Small intestine (tissue), 7 donors: ENCODE data around the gene NUP214. TPM values are rescaled to one million over a fixed set of nuclear protein-coding genes. Genes with fewer than 3 reads are reported as not detected.

Experiments
- DNase-seq, 2 donors: peaks; one replicate each; pipeline versions ENCODE4 v3.0.0 to v3.0.0-alpha.2; 2013
- FAIRE-seq: peaks from 2 replicates; lab custom pipeline; 2012; peaks lifted over from hg19 to GRCh38; lab: Jason Lieb, UNC
- H3K27ac ChIP-seq, 3 donors: one replicate each; pipeline ENCODE4 v1.5.1; 2013; ENCODE audit warnings: low read length in 2 of 3, mild to moderate bottlenecking in 2 of 3, control low read depth in 1 of 3, inconsistent platforms in 1 of 3, low read depth in 1 of 3, moderate library complexity in 1 of 3
- H3K27me3 ChIP-seq, 3 donors: one replicate each; pipeline ENCODE4 v1.6.1; 2013; ENCODE audit warnings: low read length in 3 of 3, inconsistent platforms in 1 of 3; ENCODE audit not compliant: control insufficient read depth in 3 of 3, insufficient read depth in 3 of 3
- H3K36me3 ChIP-seq, 3 donors: one replicate each; pipeline ENCODE4 v1.6.1; 2013; ENCODE audit warnings: low read length in 3 of 3, inconsistent platforms in 1 of 3, low read depth in 1 of 3, mild to moderate bottlenecking in 1 of 3, moderate library complexity in 1 of 3; ENCODE audit not compliant: control insufficient read depth in 3 of 3, insufficient read depth in 2 of 3
- H3K4me1 ChIP-seq, 3 donors: one replicate each; pipeline ENCODE4 v1.6.1; 2013; ENCODE audit warnings: low read length in 2 of 3, inconsistent platforms in 1 of 3, low read depth in 1 of 3, mild to moderate bottlenecking in 1 of 3, moderate library complexity in 1 of 3; ENCODE audit not compliant: control insufficient read depth in 3 of 3, insufficient read depth in 2 of 3
- H3K4me3 ChIP-seq, 3 donors: one replicate each; pipeline ENCODE4 v1.5.1; 2013; ENCODE audit warnings: low read length in 3 of 3, control low read depth in 1 of 3, inconsistent platforms in 1 of 3, low read depth in 1 of 3, mild to moderate bottlenecking in 1 of 3, moderate library complexity in 1 of 3
- H3K9me3 ChIP-seq, 2 donors: one replicate each; pipeline ENCODE4 v1.6.1; 2013; ENCODE audit warnings: low read depth in 1 of 2, low read length in 1 of 2; ENCODE audit not compliant: control insufficient read depth in 2 of 2, insufficient read depth in 1 of 2
- WGBS, 3 donors: extraction: QIAGEN DNeasy Blood & Tissue Kit; methylation state at CpG; one replicate each; pipeline ENCODE4 v1.1.7; 2013; 5-methylcytosine and 5-hydroxymethylcytosine counted together
- polyA plus RNA-seq, 4 donors: library from polyadenylated mRNA; stranded (reverse) in 3 of 4; unstranded in 1 of 4; fragments of 200-250 nt in 3 of 4; fragments of 120-200 nt in 1 of 4; gene quantifications; one replicate each; pipeline versions ENCODE4 v1.2.1 to v1.2.3, GENCODE V29; 2013
- donor health status: healthy with polysubstance abuse.
- donor health status: control.
- donor health status: control.
- donor health status: Bipolar disorder and iron deficiency.
- donor health status: healthy.

Gene NUP214
- polyA plus RNA-seq, 4 donors, result 16.7 to 49.7 (median 37.3) TPM

DNA sequence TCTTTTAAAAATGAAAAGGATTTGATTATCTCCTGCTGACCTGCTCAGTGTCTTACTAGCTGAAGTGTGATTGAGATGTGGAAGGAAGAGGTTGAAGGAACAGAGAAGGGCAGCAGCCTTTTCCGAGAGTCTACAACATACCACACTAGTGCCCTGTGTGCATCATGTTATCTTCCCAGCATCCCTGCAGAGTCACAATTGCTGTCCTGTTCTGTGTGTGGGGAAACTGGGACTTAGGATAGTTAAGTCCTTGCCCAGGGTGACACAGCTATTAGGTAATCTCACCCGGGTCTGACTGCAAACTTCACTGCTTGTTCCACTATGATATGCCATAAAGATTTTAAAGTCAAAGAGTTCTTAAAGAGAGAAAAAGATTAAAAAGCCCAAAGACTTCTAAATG is 95.1 kb downstream of the NUP214 start:
- no peak overlapping the region for H3K4me3 ChIP-seq
- peaks cover 3 to 40% (median 8%) of the 10 kb centered on the region in 3 donors for H3K36me3 ChIP-seq
- FAIRE-seq (no peak), DNase-seq (no peak)
- no peaks in the 10 kb centered on the region for H3K4me1 ChIP-seq
- H3K9me3 ChIP-seq, result no peaks in the 10 kb centered on the region
- no peaks in the 10 kb centered on the region for H3K27me3 ChIP-seq
- WGBS, 3 donors, result 70 to 94% (median 90%) methylated on average over 2 of the region's 2 CpGs
- no peak overlapping the region for H3K27ac ChIP-seq

DNA sequence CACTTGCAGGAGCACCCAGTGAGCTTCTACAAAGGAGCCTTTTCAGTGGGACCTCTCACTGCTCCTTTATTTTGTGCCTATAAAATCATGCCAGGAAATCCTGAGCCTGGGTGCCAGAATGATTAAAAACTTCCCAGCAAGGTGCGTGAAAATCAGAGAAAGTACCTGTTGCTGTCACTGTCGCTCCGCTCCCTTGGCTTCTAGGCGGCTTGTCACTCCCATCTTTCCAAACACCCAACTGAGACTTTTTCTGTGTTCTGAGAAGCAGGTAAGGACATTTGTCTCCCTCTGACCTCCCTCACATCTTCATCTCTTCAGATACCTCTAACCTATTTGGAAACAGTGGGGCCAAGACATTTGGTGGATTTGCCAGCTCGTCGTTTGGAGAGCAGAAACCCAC is 97.1 kb downstream of the NUP214 start:
- FAIRE-seq, result no peak
- peaks cover 0 to 3% (median 0%) of the 10 kb centered on the region in 3 donors for H3K4me1 ChIP-seq
- no peak overlapping the region for H3K27ac ChIP-seq
- no peaks in the 10 kb centered on the region for H3K27me3 ChIP-seq
- H3K4me3 ChIP-seq, result no peak overlapping the region
- 94 to 97% (median 96%) methylated on average over 6 of the region's 6 CpGs for WGBS, 3 donors
- no peak for DNase-seq
- H3K36me3 ChIP-seq, result peaks cover 0 to 42% (median 8%) of the 10 kb centered on the region in 3 donors
- H3K9me3 ChIP-seq, result no peaks in the 10 kb centered on the region

DNA sequence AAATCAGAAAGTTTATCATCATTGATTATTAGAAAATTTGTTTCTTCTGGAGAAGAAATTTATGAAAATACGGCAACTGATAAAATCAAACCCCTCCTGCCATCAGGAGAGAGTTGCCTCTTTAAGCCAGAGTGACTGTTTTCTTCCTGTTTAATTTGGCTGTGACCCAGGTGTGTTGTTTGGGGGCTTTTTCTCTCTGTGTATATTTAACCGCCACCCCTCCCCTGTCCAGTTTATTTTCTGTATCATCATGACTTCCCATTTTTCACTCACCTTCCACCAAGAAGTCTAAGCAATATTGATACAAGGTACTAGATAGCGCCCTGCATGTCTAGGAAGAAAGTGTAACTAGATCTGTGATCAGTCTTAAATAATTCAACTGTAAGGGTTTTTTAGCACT is 100.8 kb downstream of the NUP214 start:
- Histone ChIP-seq H3K27me3 (no peaks in the 10 kb centered on the region), H3K27ac (no peak overlapping the region), H3K36me3 (peaks cover 6 to 61% (median 9%) of the 10 kb centered on the region in 3 donors), H3K4me3 (no peak overlapping the region), H3K4me1 (peaks cover 0 to 3% (median 0%) of the 10 kb centered on the region in 3 donors), H3K9me3 (no peaks in the 10 kb centered on the region)
- FAIRE-seq, result no peak
- 86 to 97% (median 91%) methylated on average over 3 of the region's 3 CpGs for WGBS, 3 donors
- DNase-seq, result no peak

DNA sequence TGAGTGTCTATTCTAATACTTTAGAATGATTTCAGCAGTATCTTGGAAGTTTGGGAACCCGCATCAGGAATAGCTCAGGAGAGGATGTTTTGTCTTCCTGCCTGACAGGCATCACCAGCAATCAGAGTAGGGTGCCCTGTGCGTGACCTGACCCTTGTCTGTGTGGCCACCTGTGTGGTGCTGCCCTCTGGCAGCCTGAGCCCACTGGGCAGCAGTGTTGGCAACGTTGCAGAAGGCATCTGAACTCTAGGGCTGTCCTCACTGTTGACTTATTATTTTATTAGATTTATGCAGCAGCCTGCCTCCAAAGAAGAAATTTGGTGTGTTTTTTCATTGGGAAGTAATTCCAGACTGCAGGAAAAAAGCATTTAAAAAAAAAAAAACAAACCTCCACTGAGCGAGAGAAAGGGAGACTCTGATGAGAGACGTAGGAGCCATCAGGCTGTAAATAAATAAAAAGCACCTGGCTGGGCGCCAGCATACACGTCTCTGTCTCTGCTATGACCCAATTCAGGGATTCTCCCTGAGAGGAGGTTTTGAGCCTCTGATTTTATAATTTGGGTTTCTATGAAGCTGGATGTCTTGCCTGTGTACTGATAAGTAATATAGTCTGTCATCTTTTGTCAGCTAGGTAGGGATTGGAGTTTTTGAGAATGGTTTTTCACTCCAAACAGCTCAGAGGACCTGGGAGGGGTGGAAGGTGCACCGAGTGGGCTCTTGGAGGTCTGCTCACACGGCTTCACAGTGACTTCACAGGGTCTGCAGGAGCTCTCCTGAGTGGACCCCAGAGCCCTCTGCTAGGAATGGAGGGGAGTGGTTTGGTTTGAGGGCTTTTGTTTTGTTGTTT is 101.9 kb downstream of the NUP214 start:
- 59 to 66% (median 62%) methylated on average over 9 of the region's 9 CpGs for WGBS, 3 donors
- Histone ChIP-seq H3K9me3 (no peaks in the 10 kb centered on the region), H3K27me3 (no peaks in the 10 kb centered on the region), H3K27ac (no peak overlapping the region), H3K4me1 (peaks cover 0 to 3% (median 0%) of the 10 kb centered on the region in 3 donors), H3K36me3 (peaks cover 9 to 67% (median 10%) of the 10 kb centered on the region in 3 donors), H3K4me3 (no peak overlapping the region)
- peak in 1 of 2 donors; percentile 21 for DNase-seq
- FAIRE-seq, result no peak

DNA sequence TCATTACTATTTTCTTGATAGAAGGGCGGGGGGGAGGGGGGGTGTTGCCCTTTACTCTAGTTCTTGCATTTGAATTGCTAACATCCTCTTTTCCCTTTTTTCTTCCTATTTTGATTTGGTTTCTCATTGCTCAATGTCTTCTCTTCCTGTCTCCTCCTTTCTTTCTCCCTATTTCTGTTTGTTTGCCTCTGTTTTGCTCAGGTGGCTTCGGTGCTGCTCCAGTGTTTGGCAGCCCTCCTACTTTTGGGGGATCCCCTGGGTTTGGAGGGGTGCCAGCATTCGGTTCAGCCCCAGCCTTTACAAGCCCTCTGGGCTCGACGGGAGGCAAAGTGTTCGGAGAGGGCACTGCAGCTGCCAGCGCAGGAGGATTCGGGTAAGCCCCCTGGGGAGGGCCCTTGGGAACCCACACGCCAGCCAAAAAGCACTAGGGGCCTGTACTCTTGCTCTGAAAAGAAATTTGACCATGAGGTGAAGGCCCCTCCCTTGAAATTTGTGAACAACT is 102.6 kb downstream of the NUP214 start:
- Histone ChIP-seq H3K9me3 (no peaks in the 10 kb centered on the region), H3K27ac (no peak overlapping the region), H3K4me3 (no peak overlapping the region), H3K36me3 (peaks cover 12 to 69% (median 12%) of the 10 kb centered on the region in 3 donors), H3K4me1 (peaks cover 0 to 3% (median 0%) of the 10 kb centered on the region in 3 donors), H3K27me3 (no peaks in the 10 kb centered on the region)
- DNase-seq, result no peak
- 73 to 88% (median 86%) methylated on average over 9 of the region's 9 CpGs for WGBS, 3 donors
- no peak for FAIRE-seq

DNA sequence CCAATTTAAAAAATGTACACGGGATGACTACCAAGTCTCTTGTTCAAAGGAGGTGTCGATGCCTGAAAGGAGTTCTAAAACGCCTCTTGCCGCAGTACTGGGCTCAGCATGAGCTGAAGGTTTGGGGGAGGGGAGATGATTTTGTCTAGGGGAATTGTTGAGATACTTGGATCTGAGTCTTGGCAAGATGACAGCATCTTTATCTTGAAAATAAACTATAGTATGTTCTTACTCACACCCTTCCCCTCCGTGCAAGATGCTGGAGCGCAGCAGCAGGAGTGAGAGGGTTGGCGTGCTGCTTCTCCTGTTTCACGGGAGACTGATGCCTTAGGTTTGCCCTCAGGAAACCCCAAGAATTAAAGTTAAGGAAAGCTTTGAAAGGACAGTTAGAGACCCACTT is 103.6 kb downstream of the NUP214 start:
- no peak overlapping the region for H3K4me3 ChIP-seq
- no peaks in the 10 kb centered on the region for H3K9me3 ChIP-seq
- FAIRE-seq, result no peak
- no peak for DNase-seq
- peaks cover 12 to 75% (median 17%) of the 10 kb centered on the region in 3 donors for H3K36me3 ChIP-seq
- H3K27me3 ChIP-seq, result no peaks in the 10 kb centered on the region
- 81 to 90% (median 87%) methylated on average over 8 of the region's 8 CpGs for WGBS, 3 donors
- no peak overlapping the region for H3K27ac ChIP-seq
- H3K4me1 ChIP-seq, result peaks cover 0 to 3% (median 0%) of the 10 kb centered on the region in 3 donors

DNA sequence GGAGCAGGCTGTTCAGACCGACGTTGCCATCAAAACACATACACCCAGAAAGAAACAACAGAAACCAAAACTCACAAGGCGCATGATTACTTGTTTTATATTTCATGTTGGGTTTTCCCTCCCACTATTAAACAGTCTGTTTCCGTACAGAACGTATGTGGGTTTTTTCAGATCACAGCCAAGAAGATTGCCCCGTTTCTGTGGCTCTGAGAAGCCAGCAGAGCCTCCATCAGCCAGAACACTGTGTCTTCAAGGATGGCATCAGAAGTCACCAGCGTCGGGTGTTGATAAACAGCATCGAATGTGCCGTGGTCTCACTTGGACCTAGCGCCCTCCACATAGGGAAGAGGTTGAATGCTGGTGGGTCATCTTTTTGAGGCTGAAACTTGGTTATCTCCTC is 108.2 kb downstream of the NUP214 start:
- peak in 1 of 2 donors; percentile 23 for DNase-seq
- Histone ChIP-seq H3K27ac (peak overlapping the region in 1 of 3 donors; percentile 65), H3K4me3 (no peak overlapping the region), H3K27me3 (no peaks in the 10 kb centered on the region), H3K36me3 (peaks cover 8 to 69% (median 19%) of the 10 kb centered on the region in 3 donors), H3K4me1 (peaks cover 0 to 8% (median 3%) of the 10 kb centered on the region in 3 donors), H3K9me3 (no peaks in the 10 kb centered on the region)
- FAIRE-seq, result no peak
- 81 to 87% (median 84%) methylated on average over 11 of the region's 11 CpGs for WGBS, 3 donors

DNA sequence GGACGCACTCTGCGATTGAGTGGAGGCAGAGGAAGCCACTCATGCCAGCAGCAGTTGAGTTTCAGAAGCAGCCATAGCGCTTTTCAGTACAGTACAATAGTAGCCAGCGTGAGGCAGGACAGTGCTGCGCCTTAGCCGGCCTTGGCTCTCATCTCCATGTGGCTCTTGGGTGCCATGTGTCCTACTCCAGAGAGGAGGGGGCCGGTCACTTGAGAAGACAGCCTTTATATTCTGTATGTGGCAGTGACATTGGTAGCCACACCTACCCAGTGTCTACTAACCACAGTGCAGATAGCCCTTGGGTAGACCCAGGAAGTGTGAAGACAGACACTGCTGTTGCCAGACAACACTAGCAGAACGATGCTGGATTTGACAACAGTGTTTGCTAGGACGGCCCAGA is 108.6 kb downstream of the NUP214 start:
- WGBS, 3 donors, result 82 to 90% (median 89%) methylated on average over 9 of the region's 9 CpGs
- Histone ChIP-seq H3K27ac (peak overlapping the region in 1 of 3 donors; percentile 3), H3K36me3 (peaks cover 8 to 64% (median 14%) of the 10 kb centered on the region in 3 donors), H3K4me3 (no peak overlapping the region), H3K4me1 (peaks cover 0 to 12% (median 3%) of the 10 kb centered on the region in 3 donors), H3K27me3 (no peaks in the 10 kb centered on the region), H3K9me3 (no peaks in the 10 kb centered on the region)
- DNase-seq (peak in 1 of 2 donors; percentile 11), FAIRE-seq (no peak)
